Body of pancreas (tissue), 4 donors: ENCODE results near the gene GAMT.

Experiments used
- POLR2A ChIP-seq, 3 donors: fragments of 450-650 bp; IDR thresholded peaks; one replicate each; pipeline ENCODE4 v1.6.1; 2016; ENCODE audit warnings: antibody characterized with exemption in 3 of 3, mild to moderate bottlenecking in 2 of 3
- TF ChIP-seq, protein P1 (sequence below), 7 experiments: fragments of 450-650 bp in 4 of 7; fragments of 200-600 bp in 3 of 7; sonication (generic) in 3 of 7; IDR thresholded peaks; one replicate each; pipeline ENCODE4 v1.5.1; 2016 to 2019; ENCODE audit warnings: antibody characterized with exemption in 7 of 7

DNA sequence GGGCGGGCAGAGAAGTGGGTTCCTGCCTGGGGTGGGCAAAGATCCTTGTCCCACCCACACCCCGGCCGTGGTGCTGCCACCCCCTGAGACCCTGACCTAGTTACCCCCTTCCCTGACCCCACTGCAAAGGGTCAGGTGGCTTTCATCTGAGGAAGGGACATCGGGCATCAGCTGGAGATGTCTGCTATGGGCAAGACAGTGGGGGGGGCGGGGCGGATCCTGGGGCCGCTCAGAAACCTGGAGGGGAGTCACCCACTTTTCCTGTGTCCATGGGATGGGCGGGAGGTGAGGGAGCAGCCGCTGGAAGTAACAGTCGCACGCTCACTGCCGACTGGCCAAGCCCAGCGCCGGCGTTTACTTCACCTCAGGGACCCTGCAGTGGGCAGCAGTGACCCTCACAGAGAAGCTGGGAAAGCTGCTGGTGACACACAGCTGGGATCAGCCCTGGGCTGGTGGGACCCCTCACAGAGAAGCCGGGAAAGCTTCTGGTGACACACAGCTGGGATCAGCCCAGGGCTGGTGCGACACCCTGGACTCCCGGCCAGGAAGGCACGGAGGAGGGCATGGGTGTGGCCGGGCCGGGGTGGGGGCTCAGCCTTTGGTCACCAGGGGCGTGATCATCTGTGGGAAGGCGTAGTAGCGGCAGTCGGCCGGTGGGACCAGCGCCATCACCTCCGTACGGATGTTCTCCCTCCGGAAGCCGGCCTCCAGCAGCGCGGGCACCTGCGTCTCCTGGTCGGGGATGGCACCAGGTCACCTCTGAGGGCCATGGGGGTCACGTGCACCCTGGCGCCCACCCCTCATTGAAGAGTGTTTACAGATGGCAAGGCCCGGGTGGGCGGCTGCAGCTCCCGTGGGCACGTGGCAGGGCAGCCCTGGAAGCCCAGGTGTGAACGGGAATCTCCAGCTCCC lies 4.3 kb downstream of the GAMT start:
- no peak for TF ChIP-seq POLR2A (IDR thresholded peaks at IDR 0.05)
- TF ChIP-seq, protein P1, sequence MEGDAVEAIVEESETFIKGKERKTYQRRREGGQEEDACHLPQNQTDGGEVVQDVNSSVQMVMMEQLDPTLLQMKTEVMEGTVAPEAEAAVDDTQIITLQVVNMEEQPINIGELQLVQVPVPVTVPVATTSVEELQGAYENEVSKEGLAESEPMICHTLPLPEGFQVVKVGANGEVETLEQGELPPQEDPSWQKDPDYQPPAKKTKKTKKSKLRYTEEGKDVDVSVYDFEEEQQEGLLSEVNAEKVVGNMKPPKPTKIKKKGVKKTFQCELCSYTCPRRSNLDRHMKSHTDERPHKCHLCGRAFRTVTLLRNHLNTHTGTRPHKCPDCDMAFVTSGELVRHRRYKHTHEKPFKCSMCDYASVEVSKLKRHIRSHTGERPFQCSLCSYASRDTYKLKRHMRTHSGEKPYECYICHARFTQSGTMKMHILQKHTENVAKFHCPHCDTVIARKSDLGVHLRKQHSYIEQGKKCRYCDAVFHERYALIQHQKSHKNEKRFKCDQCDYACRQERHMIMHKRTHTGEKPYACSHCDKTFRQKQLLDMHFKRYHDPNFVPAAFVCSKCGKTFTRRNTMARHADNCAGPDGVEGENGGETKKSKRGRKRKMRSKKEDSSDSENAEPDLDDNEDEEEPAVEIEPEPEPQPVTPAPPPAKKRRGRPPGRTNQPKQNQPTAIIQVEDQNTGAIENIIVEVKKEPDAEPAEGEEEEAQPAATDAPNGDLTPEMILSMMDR (IDR thresholded peaks at IDR 0.05), result no peak
